Testis (tissue), 5 donors: Measurements from ENCODE around the gene GPR78. TPM values are rescaled to one million over a fixed set of nuclear protein-coding genes. Genes with fewer than 3 reads are reported as not detected.

Experiments
- DNase-seq: peaks from one replicate; pipeline ENCODE4 v3.0.0-alpha.2; 2019
- H3K27ac ChIP-seq, 2 donors: fragments of 200-600 bp; sonication (generic); one replicate each; pipeline ENCODE4 v1.5.1; 2019
- H3K27me3 ChIP-seq: fragments of 200-600 bp; sonication (generic); one replicate; pipeline ENCODE4 v1.5.1; 2019
- H3K36me3 ChIP-seq: fragments of 200-600 bp; sonication (generic); one replicate; pipeline ENCODE4 v1.5.1; 2017; ENCODE audit warnings: low read depth; ENCODE audit errors: missing control alignments
- H3K4me1 ChIP-seq: fragments of 200-600 bp; sonication (generic); one replicate; pipeline ENCODE4 v1.5.1; 2019
- H3K4me3 ChIP-seq, 2 donors: fragments of 200-600 bp; sonication (generic); one replicate each; pipeline ENCODE4 v1.5.1; 2017 to 2019
- H3K9me3 ChIP-seq: fragments of 200-600 bp; sonication (generic); one replicate; pipeline ENCODE4 v1.5.1; 2017
- POLR2A ChIP-seq: fragments of 450-650 bp; IDR thresholded peaks from one replicate; pipeline ENCODE4 v1.6.1; 2017; ENCODE audit warnings: antibody characterized with exemption, mild to moderate bottlenecking, moderate library complexity
- WGBS, 2 donors: methylation state at CpG; one replicate each; pipeline ENCODE4 v1.1.5; 2018; 5-methylcytosine and 5-hydroxymethylcytosine counted together
- intact Hi-C: fragments of 100-400 bp; cut with DNase I; formaldehyde crosslinking; loops from one replicate; pipeline ENCODE4 v1.15.1; 2023; ENCODE audit warnings: low total_unique reads
- long read RNA-seq, 2 donors: transcript quantifications; one replicate each; lab custom pipeline, GENCODE V29; 2026
- polyA plus RNA-seq: library from polyadenylated mRNA; stranded (reverse); fragments of 350-450 nt; fragmentation: Illumina TruSeq; extraction: RNeasy Lipid Tissue Mini Kit (QIAGEN cat#74804); gene quantifications from one replicate; pipeline ENCODE4 v1.2.3, GENCODE V29; 2014; ENCODE audit warnings: low read depth, low replicate concordance; ENCODE audit not compliant: insufficient read depth
- total RNA-seq, 2 donors: library from RNA; depleted of rRNA; stranded (reverse); fragments of >200 nt; gene quantifications; one replicate each; pipeline ENCODE4 v1.2.3, GENCODE V29; 2016
- TF ChIP-seq, protein P1 (sequence below), 3 experiments: fragments of 450-650 bp in 2 of 3; fragments of 200-600 bp in 1 of 3; sonication (generic) in 1 of 3; IDR thresholded peaks; one replicate each; pipeline ENCODE4 v1.5.1; 2016 to 2019; ENCODE audit warnings: antibody characterized with exemption in 3 of 3, mild to moderate bottlenecking in 2 of 3, moderate library complexity in 1 of 3

The GPR78 gene, protein sequence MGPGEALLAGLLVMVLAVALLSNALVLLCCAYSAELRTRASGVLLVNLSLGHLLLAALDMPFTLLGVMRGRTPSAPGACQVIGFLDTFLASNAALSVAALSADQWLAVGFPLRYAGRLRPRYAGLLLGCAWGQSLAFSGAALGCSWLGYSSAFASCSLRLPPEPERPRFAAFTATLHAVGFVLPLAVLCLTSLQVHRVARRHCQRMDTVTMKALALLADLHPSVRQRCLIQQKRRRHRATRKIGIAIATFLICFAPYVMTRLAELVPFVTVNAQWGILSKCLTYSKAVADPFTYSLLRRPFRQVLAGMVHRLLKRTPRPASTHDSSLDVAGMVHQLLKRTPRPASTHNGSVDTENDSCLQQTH
- total RNA-seq (under 1 TPM; 0.39 to 0.99 TPM), polyA plus RNA-seq (0.34 TPM)
- long read RNA-seq, donor 1 = 0 reads
- long read RNA-seq, donor 2 = 0 reads

DNA sequence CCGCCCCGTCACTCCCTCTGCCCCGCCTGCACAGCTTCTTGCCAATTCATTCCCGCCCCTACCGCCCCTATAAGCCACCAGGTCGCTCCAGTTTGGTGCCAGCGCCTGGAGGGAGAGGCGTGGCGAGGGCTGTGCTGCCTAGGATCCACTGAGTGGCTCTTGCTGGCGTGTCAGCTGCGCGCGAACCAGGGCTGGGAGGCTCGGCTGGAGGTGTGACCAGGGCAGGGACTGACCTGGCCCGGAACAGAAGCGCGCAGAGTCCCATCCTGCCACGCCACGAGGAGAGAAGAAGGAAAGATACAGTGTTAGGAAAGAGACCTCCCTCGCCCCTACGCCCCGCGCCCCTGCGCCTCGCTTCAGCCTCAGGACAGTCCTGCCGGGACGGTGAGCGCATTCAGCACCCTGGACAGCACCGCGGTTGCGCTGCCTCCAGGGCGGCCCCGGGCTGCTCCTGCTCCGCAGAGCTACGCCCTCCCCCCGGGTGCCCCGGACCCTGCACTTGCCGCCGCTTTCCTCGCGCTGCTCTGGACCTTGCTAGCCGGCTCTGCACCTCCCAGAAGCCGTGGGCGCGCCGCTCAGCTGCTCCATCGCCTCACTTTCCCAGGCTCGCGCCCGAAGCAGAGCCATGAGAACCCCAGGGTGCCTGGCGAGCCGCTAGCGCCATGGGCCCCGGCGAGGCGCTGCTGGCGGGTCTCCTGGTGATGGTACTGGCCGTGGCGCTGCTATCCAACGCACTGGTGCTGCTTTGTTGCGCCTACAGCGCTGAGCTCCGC is at the start of gene GPR78:
Gene GPR78 (plus strand): TSS at position 72 of the 773 bp plus-strand sequence. CDS start 591 bp downstream, at position 663.
- 3 to 4% methylated on average over 14 to 61 of the region's 63 CpGs for WGBS, 2 donors
- H3K4me3 ChIP-seq = peak within 1 kb of the TSS in 1 of 2 donors; percentile 23
- no peaks in the 10 kb centered on the region for H3K9me3 ChIP-seq
- no peaks in the 10 kb centered on the region for H3K36me3 ChIP-seq
- intact Hi-C loops = no loop called here
- no peak within 1 kb of the TSS for H3K27ac ChIP-seq
- TF ChIP-seq, protein P1, sequence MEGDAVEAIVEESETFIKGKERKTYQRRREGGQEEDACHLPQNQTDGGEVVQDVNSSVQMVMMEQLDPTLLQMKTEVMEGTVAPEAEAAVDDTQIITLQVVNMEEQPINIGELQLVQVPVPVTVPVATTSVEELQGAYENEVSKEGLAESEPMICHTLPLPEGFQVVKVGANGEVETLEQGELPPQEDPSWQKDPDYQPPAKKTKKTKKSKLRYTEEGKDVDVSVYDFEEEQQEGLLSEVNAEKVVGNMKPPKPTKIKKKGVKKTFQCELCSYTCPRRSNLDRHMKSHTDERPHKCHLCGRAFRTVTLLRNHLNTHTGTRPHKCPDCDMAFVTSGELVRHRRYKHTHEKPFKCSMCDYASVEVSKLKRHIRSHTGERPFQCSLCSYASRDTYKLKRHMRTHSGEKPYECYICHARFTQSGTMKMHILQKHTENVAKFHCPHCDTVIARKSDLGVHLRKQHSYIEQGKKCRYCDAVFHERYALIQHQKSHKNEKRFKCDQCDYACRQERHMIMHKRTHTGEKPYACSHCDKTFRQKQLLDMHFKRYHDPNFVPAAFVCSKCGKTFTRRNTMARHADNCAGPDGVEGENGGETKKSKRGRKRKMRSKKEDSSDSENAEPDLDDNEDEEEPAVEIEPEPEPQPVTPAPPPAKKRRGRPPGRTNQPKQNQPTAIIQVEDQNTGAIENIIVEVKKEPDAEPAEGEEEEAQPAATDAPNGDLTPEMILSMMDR (IDR thresholded peaks at IDR 0.05) = no peak
- TF ChIP-seq POLR2A = no peak
- H3K4me1 ChIP-seq = no peaks in the 10 kb centered on the region
- no peaks in the 10 kb centered on the region for H3K27me3 ChIP-seq
- DNase-seq = peak; percentile 51

DNA sequence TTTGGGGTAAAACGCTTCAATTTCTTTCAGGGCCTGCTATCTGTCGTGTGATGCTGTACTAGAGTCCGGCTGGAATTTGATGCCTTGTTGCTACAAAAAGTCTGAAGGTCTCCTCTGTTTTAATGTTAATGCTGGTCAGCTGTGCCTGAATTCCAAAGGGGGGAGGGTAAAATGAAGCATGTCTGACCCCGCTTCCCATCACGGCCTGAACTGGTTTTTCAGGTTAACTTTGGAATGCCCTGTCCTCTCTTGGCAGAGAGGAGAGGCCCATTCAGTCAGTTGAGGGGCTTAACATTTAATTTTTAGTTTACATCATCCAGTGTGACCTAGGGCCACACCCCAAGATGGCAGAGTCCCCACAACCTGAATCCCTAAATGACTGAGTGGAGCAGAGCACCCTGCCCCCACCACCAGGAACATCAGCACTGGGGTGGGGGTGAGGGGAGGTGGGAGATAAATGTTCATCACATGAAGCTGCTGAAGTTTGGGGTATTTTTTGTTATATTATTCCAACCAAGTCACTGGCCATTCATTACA is 47.9 kb upstream of the GPR78 start:
- TF ChIP-seq, protein P1 (IDR thresholded peaks at IDR 0.05) = no peak
- TF ChIP-seq POLR2A = no peak
- Histone ChIP-seq H3K27ac (no peak overlapping the region), H3K4me3 (no peak overlapping the region), H3K9me3 (no peaks in the 10 kb centered on the region), H3K4me1 (peaks cover 5% of the 10 kb centered on the region), H3K36me3 (no peaks in the 10 kb centered on the region), H3K27me3 (no peaks in the 10 kb centered on the region)
- intact Hi-C loops = no loop called here
- WGBS, 2 donors = 71 to 81% methylated on average over 5 of the region's 5 CpGs
- no peak for DNase-seq

DNA sequence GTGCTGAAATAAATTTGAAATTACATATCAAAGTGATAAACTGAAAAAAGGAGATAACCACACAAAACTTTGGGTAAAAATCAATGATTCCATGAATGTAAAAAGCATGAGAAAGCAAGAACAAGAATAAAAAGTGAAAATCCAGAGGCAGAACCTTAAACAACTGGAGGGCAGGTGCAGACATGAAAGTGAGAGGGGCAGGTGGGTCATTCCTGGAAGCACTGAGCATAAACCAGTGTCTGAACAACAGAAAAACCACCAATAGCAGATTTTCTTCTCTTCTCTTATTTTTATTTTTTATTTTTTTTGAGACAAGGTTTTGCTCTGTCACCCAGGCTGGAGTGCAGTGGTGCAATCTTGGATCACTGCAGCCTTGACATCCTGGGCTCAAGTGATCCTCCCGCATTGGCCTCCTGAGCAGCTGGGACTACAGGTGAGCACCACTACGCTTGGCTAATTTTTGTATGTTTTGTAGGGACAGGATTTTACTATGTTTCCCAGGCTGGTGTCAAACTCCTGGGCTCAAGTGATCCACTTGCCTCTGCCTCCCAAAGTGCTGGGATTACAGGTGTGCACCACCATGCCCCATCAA is 46.8 kb upstream of the GPR78 start:
- no peaks in the 10 kb centered on the region for H3K27me3 ChIP-seq
- TF ChIP-seq, protein P1 (IDR thresholded peaks at IDR 0.05) = no peak
- TF ChIP-seq POLR2A = no peak
- no peak for DNase-seq
- 97 to 100% methylated on average over 2 of the region's 2 CpGs for WGBS, 2 donors
- no peak overlapping the region for H3K4me3 ChIP-seq
- H3K9me3 ChIP-seq = no peaks in the 10 kb centered on the region
- H3K4me1 ChIP-seq = peaks cover 7% of the 10 kb centered on the region
- no peak overlapping the region for H3K27ac ChIP-seq
- intact Hi-C loops = no loop called here
- H3K36me3 ChIP-seq = no peaks in the 10 kb centered on the region

DNA sequence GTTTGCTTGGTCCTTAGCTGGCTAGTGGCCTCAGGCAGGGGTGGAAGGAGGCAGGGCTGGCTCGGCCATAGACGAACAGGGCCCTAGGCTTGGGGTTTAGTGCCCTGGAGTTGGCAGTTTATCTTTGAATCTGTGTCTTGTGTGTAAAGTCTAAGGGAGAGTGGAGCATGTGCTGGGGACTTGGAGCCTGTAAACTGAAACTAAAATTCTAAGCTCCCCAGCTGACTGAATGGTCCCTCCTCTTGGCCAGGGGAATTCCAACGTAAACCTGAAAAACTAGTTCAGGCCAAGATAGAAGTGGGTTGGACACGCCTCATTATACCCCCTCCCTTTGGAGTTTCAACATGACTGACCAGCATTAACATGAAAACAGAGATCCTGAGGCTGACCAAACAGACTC is 46.1 kb upstream of the GPR78 start:
- peaks cover 7% of the 10 kb centered on the region for H3K4me1 ChIP-seq
- intact Hi-C loops = no loop called here
- 67 to 73% methylated on average over 4 of the region's 4 CpGs for WGBS, 2 donors

More for the DNA sequence above, 46.1 kb upstream of the GPR78 start:
- Histone ChIP-seq H3K27me3 (no peaks in the 10 kb centered on the region), H3K9me3 (no peaks in the 10 kb centered on the region), H3K4me3 (no peak overlapping the region), H3K27ac (no peak overlapping the region), H3K36me3 (no peaks in the 10 kb centered on the region)
- no peak for DNase-seq
- TF ChIP-seq POLR2A = no peak
- TF ChIP-seq, protein P1 (IDR thresholded peaks at IDR 0.05) = no peak
